Prostate gland (tissue), 2 donors: ENCODE results near the gene CDC73.

Source experiments
- POLR2A ChIP-seq: fragments of 450-650 bp; IDR thresholded peaks from one replicate; pipeline ENCODE4 v1.6.1; 2016; ENCODE audit warnings: antibody characterized with exemption, mild to moderate bottlenecking
- POLR2AphosphoS5 ChIP-seq: sonication (generic); formaldehyde crosslinking; IDR thresholded peaks from one replicate; pipeline ENCODE4 v1.6.1; 2017; ENCODE audit warnings: antibody characterized with exemption
- TF ChIP-seq, protein P1 (sequence below), 4 experiments: fragments of 200-600 bp in 2 of 4; fragments of 450-650 bp in 2 of 4; sonication (generic) in 2 of 4; IDR thresholded peaks; 1 replicate in 3 of 4; 2 replicates in 1 of 4; pipeline ENCODE4 v1.5.1; 2016 to 2019; ENCODE audit warnings: antibody characterized with exemption in 4 of 4, mild to moderate bottlenecking in 2 of 4, moderate library complexity in 2 of 4

DNA sequence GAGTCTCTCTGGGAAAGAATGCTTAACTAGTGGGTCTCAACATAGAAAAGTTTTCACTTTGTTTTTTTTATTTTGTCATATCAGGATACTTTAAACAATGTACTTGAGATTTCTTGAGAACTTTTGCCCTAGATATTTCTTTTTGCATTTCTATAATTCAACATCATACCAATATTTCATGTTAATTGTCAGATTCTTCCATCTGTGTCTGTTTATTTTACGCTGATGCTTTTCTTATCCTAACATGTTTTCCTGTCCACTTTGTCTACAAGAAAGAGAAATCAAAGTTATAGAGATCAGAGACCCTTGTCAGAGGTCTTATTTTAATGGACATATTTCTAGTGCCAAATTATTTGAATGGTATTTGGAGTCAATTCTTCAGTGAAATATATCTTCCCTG, 160.1 kb downstream of the CDC73 start:
- TF ChIP-seq, protein P1, sequence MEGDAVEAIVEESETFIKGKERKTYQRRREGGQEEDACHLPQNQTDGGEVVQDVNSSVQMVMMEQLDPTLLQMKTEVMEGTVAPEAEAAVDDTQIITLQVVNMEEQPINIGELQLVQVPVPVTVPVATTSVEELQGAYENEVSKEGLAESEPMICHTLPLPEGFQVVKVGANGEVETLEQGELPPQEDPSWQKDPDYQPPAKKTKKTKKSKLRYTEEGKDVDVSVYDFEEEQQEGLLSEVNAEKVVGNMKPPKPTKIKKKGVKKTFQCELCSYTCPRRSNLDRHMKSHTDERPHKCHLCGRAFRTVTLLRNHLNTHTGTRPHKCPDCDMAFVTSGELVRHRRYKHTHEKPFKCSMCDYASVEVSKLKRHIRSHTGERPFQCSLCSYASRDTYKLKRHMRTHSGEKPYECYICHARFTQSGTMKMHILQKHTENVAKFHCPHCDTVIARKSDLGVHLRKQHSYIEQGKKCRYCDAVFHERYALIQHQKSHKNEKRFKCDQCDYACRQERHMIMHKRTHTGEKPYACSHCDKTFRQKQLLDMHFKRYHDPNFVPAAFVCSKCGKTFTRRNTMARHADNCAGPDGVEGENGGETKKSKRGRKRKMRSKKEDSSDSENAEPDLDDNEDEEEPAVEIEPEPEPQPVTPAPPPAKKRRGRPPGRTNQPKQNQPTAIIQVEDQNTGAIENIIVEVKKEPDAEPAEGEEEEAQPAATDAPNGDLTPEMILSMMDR (IDR thresholded peaks at IDR 0.05), result no peak
- TF ChIP-seq POLR2AphosphoS5, result no peak
- TF ChIP-seq POLR2A, result no peak
